ENCODE measurements around the gene SNRPB2.

DNA sequence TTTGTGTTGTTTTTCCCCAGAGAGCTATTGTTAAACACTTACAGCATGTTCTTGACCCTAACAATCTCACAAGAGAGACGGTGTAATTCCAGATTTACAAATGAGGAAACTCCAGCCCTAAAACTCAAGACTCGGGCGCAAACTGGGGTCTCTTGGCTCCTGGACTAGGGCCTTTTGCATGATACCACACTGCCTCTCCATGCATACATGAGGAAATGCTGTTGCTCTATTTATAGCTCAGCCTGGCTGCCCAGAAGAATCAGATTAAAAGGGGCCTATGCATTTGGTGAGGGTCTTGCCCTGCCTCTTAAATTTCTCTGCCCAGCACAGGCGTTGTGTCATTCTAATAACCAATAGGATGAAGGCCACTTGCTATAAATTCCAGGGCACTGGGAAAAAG is 30.5 kb upstream of the SNRPB2 start:
- TF ChIP-seq POLR2AphosphoS5 (IDR thresholded peaks at IDR 0.05; ENCODE audit: low read depth, low read length), result no peak
- no peak for TF ChIP-seq TAF1 (IDR thresholded peaks at IDR 0.05; ENCODE audit: borderline replicate concordance, insufficient read depth, low read length)
- no peak for TF ChIP-seq REST (IDR thresholded peaks at IDR 0.05; ENCODE audit: insufficient read depth in 1 of 2, low read depth in 2 of 2, low read length in 2 of 2)

Measured in PFSK-1 (cell line).